ENCODE data around the gene ZCCHC14.

The ZCCHC14 gene

GRCh38 chr16:87445486-87445885, 47.3 kb downstream of the ZCCHC14 start:
- H3K4me3 ChIP-seq (ENCODE audit: low read depth in 1 of 2, low read length in 1 of 2), result no peak overlapping the region
- no peak overlapping the region for H3K27ac ChIP-seq
- no peak for TF ChIP-seq CTCF (IDR thresholded peaks at IDR 0.05)
- H3K4me1 ChIP-seq (ENCODE audit: control insufficient read depth in 1 of 2, insufficient read depth in 1 of 2, low read depth in 1 of 2, low read length in 1 of 2), result no peaks in the 10 kb centered on the region
- H3K27me3 ChIP-seq, result no peaks in the 10 kb centered on the region
- no peaks in the 10 kb centered on the region for H3K9me3 ChIP-seq
- H3K36me3 ChIP-seq, result peaks cover 18% of the 10 kb centered on the region

DNA sequence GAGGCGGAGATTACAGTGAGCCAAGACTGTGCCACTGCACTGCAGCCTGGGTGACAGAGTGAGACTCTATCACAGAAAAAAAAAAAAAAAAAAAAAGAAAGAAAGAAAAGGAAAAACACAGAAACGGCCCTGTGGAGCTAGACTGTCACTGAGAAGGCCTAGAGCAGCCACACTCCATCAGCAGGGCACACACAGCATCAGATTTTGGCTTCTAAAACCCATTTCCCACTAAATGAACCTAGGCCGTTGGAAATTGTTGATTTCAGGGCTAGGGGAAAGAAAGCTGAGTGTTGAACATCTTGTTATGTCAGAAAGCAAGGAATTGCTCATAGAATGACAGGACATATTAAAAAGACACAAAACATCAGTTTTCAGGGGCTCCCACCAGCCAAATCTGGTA, 48.9 kb downstream of the ZCCHC14 start:
- Histone ChIP-seq H3K27me3 (no peaks in the 10 kb centered on the region), H3K36me3 (peaks cover 17% of the 10 kb centered on the region), H3K4me3 (ENCODE audit: low read depth in 1 of 2, low read length in 1 of 2) (no peak overlapping the region), H3K4me1 (ENCODE audit: control insufficient read depth in 1 of 2, insufficient read depth in 1 of 2, low read depth in 1 of 2, low read length in 1 of 2) (no peaks in the 10 kb centered on the region), H3K27ac (no peak overlapping the region), H3K9me3 (no peaks in the 10 kb centered on the region)
- no peak for TF ChIP-seq CTCF (IDR thresholded peaks at IDR 0.05)

- Histone ChIP-seq H3K27me3 (no peaks in the 10 kb centered on the region), H3K36me3 (peaks cover 8% of the 10 kb centered on the region), H3K27ac (no peak overlapping the region), H3K4me3 (ENCODE audit: low read depth in 1 of 2, low read length in 1 of 2) (no peak overlapping the region), H3K4me1 (ENCODE audit: control insufficient read depth in 1 of 2, insufficient read depth in 1 of 2, low read depth in 1 of 2, low read length in 1 of 2) (no peaks in the 10 kb centered on the region), H3K9me3 (no peaks in the 10 kb centered on the region)
- TF ChIP-seq CTCF (IDR thresholded peaks at IDR 0.05), result no peak
Observed at GRCh38 chr16:87443016-87443415, 49.8 kb downstream of the ZCCHC14 start.

DNA sequence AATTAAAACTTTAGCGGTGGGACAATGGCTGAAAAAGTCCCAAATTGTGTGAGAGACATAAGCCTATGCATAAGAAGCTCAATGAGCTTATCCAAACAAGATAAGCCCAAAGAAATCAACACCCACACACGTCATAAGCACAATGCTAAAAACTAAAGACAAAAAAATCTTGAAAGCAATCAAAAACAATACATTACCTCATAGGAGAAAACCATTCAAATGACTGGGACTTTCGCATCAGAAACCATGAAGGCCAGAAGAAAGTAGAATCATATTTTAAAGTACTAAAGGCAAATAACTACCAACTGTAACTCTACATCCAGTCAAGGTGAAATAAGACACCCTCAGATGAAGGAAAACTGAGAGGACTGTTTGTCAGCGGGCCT, 50.2 kb downstream of the ZCCHC14 start:
- no peak for TF ChIP-seq CTCF (IDR thresholded peaks at IDR 0.05)
- H3K4me3 ChIP-seq (ENCODE audit: low read depth in 1 of 2, low read length in 1 of 2), result no peak overlapping the region

DNA sequence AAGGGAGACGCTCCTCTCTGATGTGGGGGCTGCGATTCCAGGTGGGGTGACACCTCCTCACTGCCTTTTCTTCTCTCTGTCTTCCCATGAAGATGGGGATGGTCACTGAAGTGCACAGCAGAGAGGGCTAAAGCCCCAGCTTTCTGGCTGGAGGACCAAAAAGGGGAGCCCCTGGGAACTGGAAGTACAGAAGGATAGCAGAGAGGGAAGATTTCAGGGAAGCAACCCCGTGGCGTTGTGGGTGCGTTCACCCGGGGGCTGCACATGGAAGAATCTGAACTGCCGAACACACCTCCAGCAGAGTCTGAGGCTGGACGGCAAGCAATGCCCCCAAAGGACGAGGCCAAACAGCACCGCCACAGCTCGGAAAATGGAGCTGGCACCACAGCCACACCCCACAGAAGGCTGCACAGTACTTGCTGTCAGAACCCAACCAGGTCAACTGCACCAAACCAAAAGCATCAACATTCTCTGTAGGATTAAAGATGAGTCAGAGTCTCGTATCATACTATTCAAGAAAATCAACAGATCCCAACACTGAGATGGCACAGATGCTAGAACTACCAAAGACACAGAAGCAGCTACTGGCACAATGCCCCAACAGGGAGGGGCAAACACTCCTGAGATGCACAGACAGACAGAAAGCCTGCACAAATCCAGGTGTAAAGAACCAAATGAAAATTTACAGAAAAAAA, 50.8 kb downstream of the ZCCHC14 start:
- H3K27ac ChIP-seq, result no peak overlapping the region
- no peaks in the 10 kb centered on the region for H3K36me3 ChIP-seq
- no peak overlapping the region for H3K4me3 ChIP-seq (ENCODE audit: low read depth in 1 of 2, low read length in 1 of 2)
- TF ChIP-seq CTCF (IDR thresholded peaks at IDR 0.05), result no peak
- H3K27me3 ChIP-seq, result no peaks in the 10 kb centered on the region
- H3K4me1 ChIP-seq (ENCODE audit: control insufficient read depth in 1 of 2, insufficient read depth in 1 of 2, low read depth in 1 of 2, low read length in 1 of 2), result no peaks in the 10 kb centered on the region
- no peaks in the 10 kb centered on the region for H3K9me3 ChIP-seq

More for the DNA sequence above, 50.2 kb downstream of the ZCCHC14 start:
- Histone ChIP-seq H3K9me3 (no peaks in the 10 kb centered on the region), H3K4me1 (ENCODE audit: control insufficient read depth in 1 of 2, insufficient read depth in 1 of 2, low read depth in 1 of 2, low read length in 1 of 2) (no peaks in the 10 kb centered on the region), H3K27ac (no peak overlapping the region), H3K27me3 (no peaks in the 10 kb centered on the region), H3K36me3 (peaks cover 3% of the 10 kb centered on the region)

Measured in neutrophil (primary cell).